ENCODE results near the gene MSI2. TPM values are rescaled to one million over a fixed set of nuclear protein-coding genes. Genes with fewer than 3 reads are reported as not detected.

The MSI2 gene
- total RNA-seq, 2 experiments from 2014 or later: 131 to 164 TPM

GRCh38 chr17:57279432-57279831 is 23.1 kb downstream of the MSI2 start:
- no peak overlapping the region for H3K27ac ChIP-seq (ENCODE audit: low read depth, low read length, poor library complexity, severe bottlenecking)
- H4K20me1 ChIP-seq (ENCODE audit: insufficient read depth, low read length): no peaks in the 10 kb centered on the region
- H3K9me3 ChIP-seq (ENCODE audit: low read length): no peaks in the 10 kb centered on the region
- ChIA-PET POLR2A (interaction anchor here (1.0 kb wide), 1 partner anchor 26 kb away, joined by 3 read pairs; no protein-coding TSS in a partner anchor), CTCF (ENCODE audit: unreplicated experiment) (interaction anchor here (0.6 to 0.9 kb wide), 2 partner anchors 9 to 230 kb away, joined by 3 read pairs; no protein-coding TSS in a partner anchor)
- H3K9me2 ChIP-seq (ENCODE audit: insufficient read depth, low read length): no peaks in the 10 kb centered on the region
- H3K4me1 ChIP-seq (ENCODE audit: insufficient read depth, low read length, poor library complexity, severe bottlenecking): peaks cover 20% of the 10 kb centered on the region
- intact Hi-C loops (cut with micrococcal nuclease; ENCODE audit: unreplicated experiment): no loop called here
- H3K36me3 ChIP-seq (ENCODE audit: insufficient read depth, low read length): peaks cover 72% of the 10 kb centered on the region
- DNase-seq (ENCODE audit: low spot score): no peak
- TF ChIP-seq EZH2phosphoT487 (IDR thresholded peaks at IDR 0.05; ENCODE audit: borderline replicate concordance, low read depth, low read length): no peak
- TF ChIP-seq, protein P1, sequence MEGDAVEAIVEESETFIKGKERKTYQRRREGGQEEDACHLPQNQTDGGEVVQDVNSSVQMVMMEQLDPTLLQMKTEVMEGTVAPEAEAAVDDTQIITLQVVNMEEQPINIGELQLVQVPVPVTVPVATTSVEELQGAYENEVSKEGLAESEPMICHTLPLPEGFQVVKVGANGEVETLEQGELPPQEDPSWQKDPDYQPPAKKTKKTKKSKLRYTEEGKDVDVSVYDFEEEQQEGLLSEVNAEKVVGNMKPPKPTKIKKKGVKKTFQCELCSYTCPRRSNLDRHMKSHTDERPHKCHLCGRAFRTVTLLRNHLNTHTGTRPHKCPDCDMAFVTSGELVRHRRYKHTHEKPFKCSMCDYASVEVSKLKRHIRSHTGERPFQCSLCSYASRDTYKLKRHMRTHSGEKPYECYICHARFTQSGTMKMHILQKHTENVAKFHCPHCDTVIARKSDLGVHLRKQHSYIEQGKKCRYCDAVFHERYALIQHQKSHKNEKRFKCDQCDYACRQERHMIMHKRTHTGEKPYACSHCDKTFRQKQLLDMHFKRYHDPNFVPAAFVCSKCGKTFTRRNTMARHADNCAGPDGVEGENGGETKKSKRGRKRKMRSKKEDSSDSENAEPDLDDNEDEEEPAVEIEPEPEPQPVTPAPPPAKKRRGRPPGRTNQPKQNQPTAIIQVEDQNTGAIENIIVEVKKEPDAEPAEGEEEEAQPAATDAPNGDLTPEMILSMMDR (conservative IDR thresholded peaks at IDR 0.05; ENCODE audit: low read length): no peak
- H3K4me2 ChIP-seq (ENCODE audit: low read length): no peak overlapping the region
- H3K4me3 ChIP-seq (ENCODE audit: low read depth, low read length, poor library complexity, severe bottlenecking): no peak overlapping the region
- H2AFZ ChIP-seq (ENCODE audit: low read length): no peak overlapping the region
- BruUV-seq (replicated peaks): no TSS peak
- no peaks in the 10 kb centered on the region for H3K79me2 ChIP-seq (ENCODE audit: insufficient read depth, low read depth, low read length)

DNA sequence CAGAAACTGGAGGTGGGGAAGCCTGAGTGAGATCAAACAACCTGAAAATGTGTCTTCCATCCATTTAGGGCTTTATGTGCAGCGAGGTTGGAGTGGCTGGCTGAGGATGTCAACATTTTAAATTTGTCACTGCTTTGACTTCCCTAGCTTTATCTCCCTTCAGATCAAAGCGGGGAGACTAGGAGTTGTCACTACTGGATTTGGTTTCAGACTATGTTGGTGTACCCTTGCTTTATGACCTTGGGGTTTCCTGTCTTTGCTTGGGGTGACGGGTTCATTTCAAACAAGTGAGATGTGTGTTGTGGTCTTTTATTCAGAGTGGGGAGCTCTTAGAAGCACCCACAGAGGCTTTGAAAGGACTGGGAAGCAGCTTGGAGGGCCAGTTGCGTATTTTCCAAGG is 25.6 kb downstream of the MSI2 start:
- no TSS peak for BruUV-seq (replicated peaks)
- no peak for DNase-seq (ENCODE audit: low spot score)
- H3K27ac ChIP-seq (ENCODE audit: low read depth, low read length, poor library complexity, severe bottlenecking): no peak overlapping the region
- no peak for TF ChIP-seq EZH2phosphoT487 (IDR thresholded peaks at IDR 0.05; ENCODE audit: borderline replicate concordance, low read depth, low read length)
- TF ChIP-seq, protein P1 (conservative IDR thresholded peaks at IDR 0.05; ENCODE audit: low read length): no peak
- no peaks in the 10 kb centered on the region for H4K20me1 ChIP-seq (ENCODE audit: insufficient read depth, low read length)
- H2AFZ ChIP-seq (ENCODE audit: low read length): no peak overlapping the region
- CTCF ChIA-PET (ENCODE audit: unreplicated experiment): no interaction called here
- no peak overlapping the region for H3K4me3 ChIP-seq (ENCODE audit: low read depth, low read length, poor library complexity, severe bottlenecking)
- H3K79me2 ChIP-seq (ENCODE audit: insufficient read depth, low read depth, low read length): peaks cover 6% of the 10 kb centered on the region; the same call in 1 of the 2 replicates
- H3K4me2 ChIP-seq (ENCODE audit: low read length): no peak overlapping the region
- POLR2A ChIA-PET: interaction anchor here (0.9 kb wide), 1 partner anchor 11 kb away, joined by 3 read pairs; no protein-coding TSS in a partner anchor
- intact Hi-C loops (cut with micrococcal nuclease; ENCODE audit: unreplicated experiment): no loop called here
- H3K9me2 ChIP-seq (ENCODE audit: insufficient read depth, low read length): no peaks in the 10 kb centered on the region
- no peaks in the 10 kb centered on the region for H3K9me3 ChIP-seq (ENCODE audit: low read length)
- H3K36me3 ChIP-seq (ENCODE audit: insufficient read depth, low read length): peaks cover 59% of the 10 kb centered on the region
- H3K4me1 ChIP-seq (ENCODE audit: insufficient read depth, low read length, poor library complexity, severe bottlenecking): peaks cover 45% of the 10 kb centered on the region

DNA sequence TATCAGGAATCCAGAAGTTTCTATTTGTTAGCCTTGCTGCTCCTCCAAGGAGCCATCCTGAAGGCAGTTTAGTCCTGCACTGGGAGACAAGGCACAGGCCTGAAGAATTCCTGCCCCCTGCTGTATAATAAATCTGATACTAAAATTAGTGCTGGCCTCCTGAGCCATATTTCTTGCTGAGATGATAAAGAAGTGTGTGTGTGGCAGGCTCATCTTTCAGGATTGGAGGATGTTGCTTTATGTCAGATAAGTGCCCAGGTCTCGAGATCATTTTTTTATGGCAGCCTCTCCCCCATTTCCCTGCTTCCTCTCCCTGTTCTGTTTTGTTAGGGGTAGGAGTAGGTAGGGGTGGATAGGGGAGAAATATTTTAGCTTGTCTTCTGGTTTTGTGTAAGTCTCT is 26.0 kb downstream of the MSI2 start:
- intact Hi-C loops (cut with micrococcal nuclease; ENCODE audit: unreplicated experiment): no loop called here
- H3K9me3 ChIP-seq (ENCODE audit: low read length): no peaks in the 10 kb centered on the region
- no peak for TF ChIP-seq EZH2phosphoT487 (IDR thresholded peaks at IDR 0.05; ENCODE audit: borderline replicate concordance, low read depth, low read length)
- TF ChIP-seq, protein P1 (conservative IDR thresholded peaks at IDR 0.05; ENCODE audit: low read length): no peak
- no peak overlapping the region for H3K4me3 ChIP-seq (ENCODE audit: low read depth, low read length, poor library complexity, severe bottlenecking)
- no TSS peak for BruUV-seq (replicated peaks)
- DNase-seq (ENCODE audit: low spot score): no peak
- H3K4me1 ChIP-seq (ENCODE audit: insufficient read depth, low read length, poor library complexity, severe bottlenecking): peaks cover 49% of the 10 kb centered on the region
- no peak overlapping the region for H3K4me2 ChIP-seq (ENCODE audit: low read length)
- peaks cover 63% of the 10 kb centered on the region for H3K36me3 ChIP-seq (ENCODE audit: insufficient read depth, low read length)
- CTCF ChIA-PET (ENCODE audit: unreplicated experiment): no interaction called here
- H3K27ac ChIP-seq (ENCODE audit: low read depth, low read length, poor library complexity, severe bottlenecking): no peak overlapping the region
- H4K20me1 ChIP-seq (ENCODE audit: insufficient read depth, low read length): no peaks in the 10 kb centered on the region
- no peaks in the 10 kb centered on the region for H3K9me2 ChIP-seq (ENCODE audit: insufficient read depth, low read length)
- H3K79me2 ChIP-seq (ENCODE audit: insufficient read depth, low read depth, low read length): peaks cover 6% of the 10 kb centered on the region; the same call in 1 of the 2 replicates
- H2AFZ ChIP-seq (ENCODE audit: low read length): no peak overlapping the region
- POLR2A ChIA-PET: interaction anchor here (0.9 kb wide), 1 partner anchor 12 kb away, joined by 3 read pairs; no protein-coding TSS in a partner anchor
